Adipocyte (in vitro differentiated cells): ENCODE results near the gene ERRFI1.
A peak's percentile ranks its signal among the peaks of the same experiment; 100 is the strongest.
"Not testable (repeated sequence)": the region's sequence is repeated elsewhere in the genome, so short reads cannot be mapped to it uniquely, and the experiment has no call there.

Source experiments
- DNase-seq: peaks from one replicate; pipeline ENCODE4 v3.0.0-alpha.2; 2015; ENCODE audit warnings: low read depth
- H3K27me3 ChIP-seq: replicated peaks from 2 replicates; pipeline ENCODE4 v1.7.0; 2013; ENCODE audit warnings: mild to moderate bottlenecking, low read length, moderate library complexity; ENCODE audit not compliant: control insufficient read depth, insufficient read depth
- H3K36me3 ChIP-seq: 2 replicates; pipeline ENCODE4 v1.7.0; 2013; ENCODE audit warnings: low read length, mild to moderate bottlenecking, moderate library complexity; ENCODE audit not compliant: control insufficient read depth, insufficient read depth, severe bottlenecking
- H3K4me1 ChIP-seq: 2 replicates; pipeline ENCODE4 v1.7.0; 2013; ENCODE audit warnings: mild to moderate bottlenecking, low read length, moderate library complexity; ENCODE audit not compliant: control insufficient read depth, insufficient read depth
- H3K4me3 ChIP-seq: 2 replicates; pipeline ENCODE4 v1.7.0; 2013; ENCODE audit warnings: mild to moderate bottlenecking, low read length, moderate library complexity
- H3K9ac ChIP-seq: 2 replicates; pipeline ENCODE4 v1.7.0; 2013; ENCODE audit warnings: mild to moderate bottlenecking, low read length, moderate library complexity
- H3K9me3 ChIP-seq: 2 replicates; pipeline ENCODE4 v1.7.0; 2013; ENCODE audit warnings: mild to moderate bottlenecking, low read length, moderate library complexity; ENCODE audit not compliant: control insufficient read depth

The ERRFI1 gene

DNA sequence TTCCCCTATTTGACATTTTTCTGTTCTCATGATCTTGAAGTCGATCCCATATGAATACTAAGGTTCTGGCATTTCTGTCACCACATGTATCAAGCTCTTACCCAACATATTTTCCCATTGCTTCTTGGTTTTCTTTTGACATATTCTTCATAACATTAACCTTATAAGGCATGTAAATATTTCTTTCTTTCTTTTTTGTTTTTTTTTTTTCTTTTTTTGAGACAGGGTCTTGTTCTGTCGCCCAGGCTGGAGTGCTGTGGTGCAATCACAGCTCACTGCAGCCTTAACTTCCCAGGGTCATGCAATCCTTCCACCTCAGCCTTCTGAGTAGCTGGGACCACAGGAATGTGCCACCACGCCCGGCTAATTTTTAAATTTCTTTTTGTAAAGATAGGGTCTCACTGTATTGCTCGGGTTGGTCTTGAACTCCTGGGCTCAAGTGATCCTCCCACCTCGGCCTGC lies 33.1 kb upstream of the ERRFI1 start:
- Histone ChIP-seq H3K9me3 (no peaks in the 10 kb centered on the region), H3K4me3 (no peak overlapping the region), H3K36me3 (no peaks in the 10 kb centered on the region), H3K4me1 (peaks cover 30% of the 10 kb centered on the region), H3K27me3 (no peaks in the 10 kb centered on the region), H3K9ac (peak overlapping the region; percentile 46)
- DNase-seq: peak; percentile 88

DNA sequence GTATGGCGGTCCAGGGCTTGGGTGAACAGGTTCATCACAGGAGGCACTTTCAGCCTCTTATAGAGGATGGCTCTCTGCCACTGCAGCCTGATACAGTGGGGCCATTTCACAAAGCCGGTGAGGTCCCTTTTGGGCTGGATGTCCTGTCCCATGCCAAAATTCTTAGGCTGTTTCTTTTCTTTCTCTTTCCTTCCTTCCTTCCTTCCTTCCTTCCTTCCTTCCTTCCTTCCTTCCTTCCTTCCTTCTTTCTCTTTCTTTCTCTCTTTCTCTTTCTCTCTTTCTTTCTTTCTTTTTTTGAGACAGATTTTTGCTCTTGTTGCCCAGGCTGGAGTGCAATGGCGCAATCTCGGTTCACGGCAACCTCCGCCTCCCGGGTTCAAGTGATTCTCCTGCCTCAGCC lies 31.7 kb upstream of the ERRFI1 start:
- H3K9ac ChIP-seq, H3K9me3 ChIP-seq, H3K4me3 ChIP-seq, DNase-seq, H3K27me3 ChIP-seq, H3K36me3 ChIP-seq: not testable (repeated sequence)
- peaks cover 30% of the 10 kb centered on the region for H3K4me1 ChIP-seq

DNA sequence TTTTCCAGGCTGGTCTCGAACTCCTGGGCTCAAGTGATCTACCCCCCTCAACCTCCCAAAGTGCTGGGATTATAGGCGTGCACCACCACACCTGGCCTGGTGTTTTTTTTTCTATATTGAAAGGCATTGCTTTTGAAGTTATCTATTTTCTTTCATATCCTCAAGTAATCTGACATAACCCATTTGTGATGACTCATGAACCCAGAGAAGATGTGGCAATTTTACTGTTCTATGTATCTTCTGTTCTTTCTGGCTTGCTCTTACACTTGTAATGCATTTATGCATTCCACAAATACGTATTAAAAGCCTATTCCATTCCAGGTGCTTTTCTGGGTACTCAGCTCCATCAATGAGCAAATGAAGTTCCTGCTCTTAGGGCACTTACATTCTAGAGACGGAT lies 29.9 kb upstream of the ERRFI1 start:
- H3K9me3 ChIP-seq: no peaks in the 10 kb centered on the region
- peak; percentile 83 for DNase-seq
- no peak overlapping the region for H3K9ac ChIP-seq
- H3K36me3 ChIP-seq: no peaks in the 10 kb centered on the region
- no peak overlapping the region for H3K4me3 ChIP-seq
- H3K27me3 ChIP-seq: no peaks in the 10 kb centered on the region
- H3K4me1 ChIP-seq: peaks cover 22% of the 10 kb centered on the region

DNA sequence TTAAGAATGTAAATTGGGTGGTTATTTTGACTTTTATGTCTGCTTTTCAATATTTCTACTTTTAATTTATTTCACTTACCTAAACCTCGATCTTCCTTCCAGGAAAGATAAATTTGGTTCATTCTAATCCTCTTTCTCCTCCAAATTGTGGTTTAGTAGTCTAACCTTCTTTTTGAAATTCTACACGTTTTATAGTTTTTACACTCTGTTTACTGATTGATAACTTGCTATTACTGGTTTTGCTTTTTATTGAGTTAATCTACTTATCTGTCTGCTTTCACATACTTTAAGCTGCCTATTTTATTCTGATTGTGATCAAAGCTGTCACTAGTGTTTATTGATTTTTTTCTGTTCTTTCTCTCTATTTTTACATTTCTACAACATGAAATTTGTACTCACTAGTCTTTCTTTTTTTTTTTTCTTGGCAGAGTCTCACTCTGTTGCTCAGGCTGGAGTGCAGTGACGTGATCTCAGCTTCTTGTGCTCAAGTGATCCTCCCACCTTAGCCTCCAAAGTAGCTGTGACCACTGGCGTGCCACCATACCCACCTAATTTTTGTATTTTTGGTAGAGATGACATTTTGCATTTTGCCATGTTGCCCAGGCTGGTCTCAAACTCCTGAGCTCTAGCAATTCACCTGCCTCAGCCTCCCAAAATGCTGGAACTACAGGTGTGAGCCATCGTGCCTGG lies 27.9 kb upstream of the ERRFI1 start:
- DNase-seq: no peak
- Histone ChIP-seq H3K4me3 (no peak overlapping the region), H3K4me1 (peaks cover 18% of the 10 kb centered on the region), H3K9me3 (no peaks in the 10 kb centered on the region), H3K27me3 (no peaks in the 10 kb centered on the region), H3K9ac (no peak overlapping the region), H3K36me3 (no peaks in the 10 kb centered on the region)

DNA sequence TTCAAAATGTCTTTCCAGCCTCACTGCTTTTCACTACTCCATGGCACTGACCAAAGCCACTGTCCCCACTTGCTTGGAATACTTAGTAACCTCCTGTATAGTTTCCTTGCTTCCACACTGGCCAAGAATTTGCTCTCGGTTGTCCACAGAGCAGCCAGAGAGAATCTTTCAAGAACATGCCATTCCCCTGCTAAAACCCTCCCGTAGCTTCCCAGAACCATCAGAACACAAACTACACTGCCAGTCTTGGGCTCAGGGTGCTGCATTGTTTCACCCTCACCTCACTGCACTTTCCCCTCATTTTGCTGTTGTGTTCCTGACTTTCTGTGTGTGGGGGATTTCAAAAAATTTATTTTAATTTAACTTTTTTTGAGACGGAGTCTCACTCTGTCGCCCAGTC lies 25.5 kb upstream of the ERRFI1 start:
- H3K9me3 ChIP-seq: no peaks in the 10 kb centered on the region
- no peak for DNase-seq

DNA sequence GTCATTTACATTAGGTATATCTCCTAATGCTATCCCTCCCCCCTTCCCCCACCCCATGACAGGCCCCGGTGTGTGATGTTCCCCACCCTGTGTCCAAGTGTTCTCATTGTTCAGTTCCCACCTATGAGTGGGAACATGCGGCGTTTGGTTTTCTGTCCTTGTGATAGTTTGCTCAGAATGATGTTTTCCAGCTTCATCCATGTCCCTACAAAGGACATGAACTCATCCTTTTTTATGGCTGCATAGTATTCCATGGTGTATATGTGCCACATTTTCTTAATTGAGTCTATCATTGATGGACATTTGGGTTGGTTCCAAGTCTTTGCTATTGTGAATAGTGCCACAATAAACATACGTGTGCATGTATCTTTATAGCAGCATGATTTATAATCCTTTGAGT lies 23.1 kb upstream of the ERRFI1 start:
- not testable (repeated sequence) for DNase-seq, H3K36me3 ChIP-seq, H3K27me3 ChIP-seq, H3K9ac ChIP-seq, H3K4me3 ChIP-seq, H3K9me3 ChIP-seq
- peaks cover 27% of the 10 kb centered on the region for H3K4me1 ChIP-seq

More for the DNA sequence above, 25.5 kb upstream of the ERRFI1 start:
- H3K4me1 ChIP-seq: peaks cover 28% of the 10 kb centered on the region
- no peak overlapping the region for H3K4me3 ChIP-seq
- no peaks in the 10 kb centered on the region for H3K27me3 ChIP-seq
- H3K9ac ChIP-seq: no peak overlapping the region
- no peaks in the 10 kb centered on the region for H3K36me3 ChIP-seq

DNA sequence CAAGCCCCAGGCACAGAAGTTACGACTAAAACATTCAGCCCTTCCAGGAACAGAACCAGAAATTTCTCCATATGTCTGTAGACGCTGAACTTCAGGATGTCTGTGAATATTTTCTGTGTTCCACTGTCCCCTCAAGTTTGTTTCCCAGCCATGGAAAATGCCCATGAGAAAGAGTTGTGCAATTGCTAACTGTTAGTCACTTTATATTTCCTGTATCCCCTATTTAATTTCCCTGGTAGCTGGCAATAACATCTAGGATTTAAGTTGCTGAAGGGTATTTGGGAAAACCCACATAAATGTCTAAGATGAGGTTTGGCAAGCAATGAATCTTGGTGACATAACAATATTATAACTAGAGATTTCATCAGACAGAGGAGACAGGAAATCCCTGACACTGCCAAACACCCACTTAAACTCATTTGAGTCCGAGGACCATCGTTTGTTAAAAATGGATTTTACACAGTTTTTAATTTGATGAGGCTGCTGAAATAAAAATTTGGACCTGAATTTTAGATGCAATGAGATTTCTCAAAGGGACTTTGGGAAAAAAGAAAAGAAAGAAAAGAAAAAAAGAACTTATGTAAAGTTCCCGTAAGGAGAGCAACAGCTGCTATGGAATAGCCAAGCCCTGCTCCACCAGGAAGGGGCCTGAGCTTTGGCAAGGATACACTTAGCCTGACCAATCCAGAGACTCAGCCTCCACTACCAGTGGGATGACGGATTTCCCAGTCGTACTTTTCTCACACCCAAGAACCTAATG lies 21.8 kb upstream of the ERRFI1 start:
- peak overlapping the region; percentile 58 for H3K4me3 ChIP-seq
- DNase-seq: peak; percentile 93

DNA sequence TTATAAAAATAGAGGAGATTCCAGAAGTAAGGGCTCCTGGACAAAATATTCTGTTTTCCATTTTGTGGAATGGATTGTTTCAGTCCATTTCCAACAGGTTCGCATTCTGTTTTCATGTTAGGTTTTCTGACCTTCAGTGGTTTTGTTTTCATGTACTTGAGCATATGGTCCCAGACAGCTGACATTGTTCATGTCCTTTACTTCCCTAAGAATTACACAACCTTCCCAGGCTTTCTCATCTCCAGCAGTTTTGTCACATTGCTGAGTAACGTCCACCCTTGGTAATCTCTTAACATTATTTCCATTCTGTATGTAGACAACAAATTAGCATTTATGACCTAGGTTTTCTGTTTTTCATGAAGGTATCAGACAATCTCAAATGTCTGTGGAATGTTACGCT lies 21.0 kb upstream of the ERRFI1 start:
- DNase-seq: peak; percentile 80
- Histone ChIP-seq H3K9me3 (peaks cover under 1% of the 10 kb centered on the region), H3K27me3 (no peaks in the 10 kb centered on the region), H3K4me3 (peak overlapping the region; percentile 58), H3K9ac (no peak overlapping the region), H3K36me3 (no peaks in the 10 kb centered on the region), H3K4me1 (peaks cover 27% of the 10 kb centered on the region)

More for the DNA sequence above, 21.8 kb upstream of the ERRFI1 start:
- Histone ChIP-seq H3K36me3 (no peaks in the 10 kb centered on the region), H3K9me3 (no peaks in the 10 kb centered on the region), H3K27me3 (no peaks in the 10 kb centered on the region), H3K9ac (peak overlapping the region; percentile 56), H3K4me1 (peaks cover 27% of the 10 kb centered on the region)

DNA sequence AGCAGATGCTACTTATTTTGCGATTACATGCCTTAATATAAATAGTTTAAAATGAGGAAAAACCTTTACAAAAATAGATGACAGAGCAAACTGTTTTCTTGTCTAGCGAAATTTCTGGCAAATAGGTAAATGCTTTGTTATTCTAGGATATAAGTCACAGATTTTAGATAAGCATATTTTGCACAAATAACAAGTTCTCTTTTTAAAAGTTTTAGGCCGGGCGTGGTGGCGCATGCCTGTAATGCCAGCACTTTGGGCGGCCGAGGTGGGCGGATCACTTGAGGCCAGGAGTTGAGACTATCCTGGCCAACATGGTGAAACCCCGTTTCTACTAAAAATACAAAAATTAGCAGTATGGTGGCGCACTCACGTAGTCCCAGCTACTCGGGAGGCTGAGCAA lies 20.3 kb upstream of the ERRFI1 start:
- Histone ChIP-seq H3K27me3 (no peaks in the 10 kb centered on the region), H3K36me3 (no peaks in the 10 kb centered on the region), H3K9ac (no peak overlapping the region), H3K4me1 (peaks cover 24% of the 10 kb centered on the region), H3K4me3 (no peak overlapping the region), H3K9me3 (peaks cover 3% of the 10 kb centered on the region)
- no peak for DNase-seq

DNA sequence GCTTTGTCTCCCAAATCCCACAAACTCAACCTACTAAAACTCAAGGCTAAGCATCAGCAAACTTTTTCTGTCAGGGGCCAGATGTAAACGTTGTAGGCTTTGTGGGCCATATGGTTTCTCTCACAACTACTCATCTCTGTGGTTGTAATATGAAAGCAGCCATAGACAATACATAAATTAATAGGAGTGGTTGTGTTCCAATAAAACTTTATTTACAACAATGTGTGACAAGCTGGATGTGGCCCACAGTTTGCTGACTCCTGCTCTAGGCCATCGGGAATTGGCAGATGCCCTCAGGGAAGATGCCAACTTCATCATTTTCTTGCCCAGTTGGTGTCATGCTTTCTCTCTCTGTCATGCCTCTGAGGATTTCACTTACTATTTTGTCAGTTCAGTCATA lies 17.5 kb upstream of the ERRFI1 start:
- Histone ChIP-seq H3K36me3 (no peaks in the 10 kb centered on the region), H3K4me3 (no peak overlapping the region), H3K9me3 (peaks cover 3% of the 10 kb centered on the region), H3K9ac (no peak overlapping the region), H3K27me3 (no peaks in the 10 kb centered on the region), H3K4me1 (peaks cover 37% of the 10 kb centered on the region)
- DNase-seq: no peak

DNA sequence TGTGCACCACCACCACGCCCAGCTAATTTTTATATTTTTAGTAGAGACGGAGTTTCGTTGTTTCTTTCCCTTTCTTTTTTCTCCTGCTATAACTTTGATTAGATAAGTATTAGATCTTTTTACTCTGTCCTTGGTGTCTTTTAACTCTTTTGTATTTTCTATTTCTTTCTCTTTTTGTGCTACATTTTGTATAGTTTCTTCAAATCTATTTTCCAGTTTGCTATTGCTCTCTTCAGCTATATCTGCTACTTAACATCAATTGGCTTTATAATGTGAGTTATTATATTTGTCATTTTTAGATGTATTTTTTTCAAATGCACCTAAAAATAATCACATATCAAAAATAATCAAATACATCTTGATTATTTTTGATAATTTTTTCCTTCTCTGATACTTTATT lies 16.0 kb upstream of the ERRFI1 start:
- Histone ChIP-seq H3K9me3 (peaks cover 3% of the 10 kb centered on the region), H3K27me3 (no peaks in the 10 kb centered on the region), H3K36me3 (no peaks in the 10 kb centered on the region), H3K9ac (no peak overlapping the region), H3K4me1 (peaks cover 24% of the 10 kb centered on the region), H3K4me3 (no peak overlapping the region)
- DNase-seq: no peak
